Tibial artery (tissue), 4 donors: ENCODE results near the gene SND1.

Experiments used
- DNase-seq, 2 donors: peaks; one replicate each; pipeline ENCODE4 v3.0.0-alpha.2; 2019
- H3K27ac ChIP-seq, 2 donors: fragments of 200-600 bp; sonication (generic) in 1 of 2; 1 replicate in 1 of 2; 2 replicates in 1 of 2; pipeline ENCODE4 v1.5.1; 2018 to 2019; ENCODE audit warnings: mild to moderate bottlenecking in 1 of 2
- H3K27me3 ChIP-seq, 2 donors: fragments of 200-600 bp; sonication (generic) in 1 of 2; one replicate each; pipeline versions ENCODE4 v1.5.1 to v1.6.0; 2016 to 2019
- H3K36me3 ChIP-seq, 3 donors: fragments of 200-600 bp; sonication (generic) in 2 of 3; one replicate each; pipeline ENCODE4 v1.5.1; 2016 to 2019; ENCODE audit warnings: mild to moderate bottlenecking in 2 of 3
- H3K4me1 ChIP-seq, 4 donors: fragments of 200-600 bp; sonication (generic) in 2 of 4; 1 replicate in 3 of 4; 2 replicates in 1 of 4; pipeline ENCODE4 v1.5.1; 2016 to 2019
- H3K4me3 ChIP-seq, 2 donors: fragments of 200-600 bp; sonication (generic) in 1 of 2; 1 replicate in 1 of 2; 2 replicates in 1 of 2; pipeline ENCODE4 v1.5.1; 2018 to 2019; ENCODE audit warnings: mild to moderate bottlenecking in 2 of 2
- H3K9me3 ChIP-seq, 3 donors: fragments of 200-600 bp; sonication (generic) in 1 of 3; one replicate each; pipeline ENCODE4 v1.5.1; 2016 to 2019
- intact Hi-C: fragments of 100-400 bp; cut with DNase I; formaldehyde crosslinking; loops from one replicate; pipeline ENCODE4 v1.15.0; 2023; ENCODE audit warnings: low total_unique reads
- TF ChIP-seq, protein P1 (sequence below), 2 experiments: fragments of 200-600 bp in 1 of 2; fragments of 450-650 bp in 1 of 2; IDR thresholded peaks; one replicate each; pipeline ENCODE4 v1.5.1; 2017 to 2019; ENCODE audit warnings: antibody characterized with exemption in 2 of 2, mild to moderate bottlenecking in 1 of 2, moderate library complexity in 1 of 2

The SND1 gene

DNA sequence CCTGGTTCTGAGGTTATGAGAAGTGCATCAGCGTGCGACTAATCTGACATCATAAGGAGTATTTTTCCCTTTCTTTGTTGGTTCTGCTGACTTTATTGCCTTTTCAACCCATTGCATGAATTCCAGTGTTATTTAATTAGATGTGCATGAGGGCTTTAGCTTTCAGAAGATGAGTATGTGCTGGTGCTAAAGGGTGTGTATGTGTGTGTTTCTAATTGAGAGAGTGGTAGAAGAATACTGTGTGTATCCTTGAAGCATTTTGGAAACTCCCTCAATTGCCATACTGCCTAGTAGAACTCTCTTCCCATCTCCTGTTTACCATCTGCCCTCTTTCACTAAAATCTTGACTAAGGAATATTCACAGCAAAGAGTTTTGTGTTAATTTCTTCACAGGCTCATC lies 158.1 kb downstream of the SND1 start:
- Histone ChIP-seq H3K36me3 (peaks cover 0 to 17% (median 6%) of the 10 kb centered on the region in 3 donors), H3K4me3 (no peak overlapping the region), H3K4me1 (peaks cover 0 to 17% (median 2%) of the 10 kb centered on the region in 4 donors), H3K9me3 (no peaks in the 10 kb centered on the region), H3K27me3 (no peaks in the 10 kb centered on the region), H3K27ac (no peak overlapping the region)
- TF ChIP-seq, protein P1, sequence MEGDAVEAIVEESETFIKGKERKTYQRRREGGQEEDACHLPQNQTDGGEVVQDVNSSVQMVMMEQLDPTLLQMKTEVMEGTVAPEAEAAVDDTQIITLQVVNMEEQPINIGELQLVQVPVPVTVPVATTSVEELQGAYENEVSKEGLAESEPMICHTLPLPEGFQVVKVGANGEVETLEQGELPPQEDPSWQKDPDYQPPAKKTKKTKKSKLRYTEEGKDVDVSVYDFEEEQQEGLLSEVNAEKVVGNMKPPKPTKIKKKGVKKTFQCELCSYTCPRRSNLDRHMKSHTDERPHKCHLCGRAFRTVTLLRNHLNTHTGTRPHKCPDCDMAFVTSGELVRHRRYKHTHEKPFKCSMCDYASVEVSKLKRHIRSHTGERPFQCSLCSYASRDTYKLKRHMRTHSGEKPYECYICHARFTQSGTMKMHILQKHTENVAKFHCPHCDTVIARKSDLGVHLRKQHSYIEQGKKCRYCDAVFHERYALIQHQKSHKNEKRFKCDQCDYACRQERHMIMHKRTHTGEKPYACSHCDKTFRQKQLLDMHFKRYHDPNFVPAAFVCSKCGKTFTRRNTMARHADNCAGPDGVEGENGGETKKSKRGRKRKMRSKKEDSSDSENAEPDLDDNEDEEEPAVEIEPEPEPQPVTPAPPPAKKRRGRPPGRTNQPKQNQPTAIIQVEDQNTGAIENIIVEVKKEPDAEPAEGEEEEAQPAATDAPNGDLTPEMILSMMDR (IDR thresholded peaks at IDR 0.05), result no peak
- intact Hi-C loops, result no loop called here
- no peak for DNase-seq

DNA sequence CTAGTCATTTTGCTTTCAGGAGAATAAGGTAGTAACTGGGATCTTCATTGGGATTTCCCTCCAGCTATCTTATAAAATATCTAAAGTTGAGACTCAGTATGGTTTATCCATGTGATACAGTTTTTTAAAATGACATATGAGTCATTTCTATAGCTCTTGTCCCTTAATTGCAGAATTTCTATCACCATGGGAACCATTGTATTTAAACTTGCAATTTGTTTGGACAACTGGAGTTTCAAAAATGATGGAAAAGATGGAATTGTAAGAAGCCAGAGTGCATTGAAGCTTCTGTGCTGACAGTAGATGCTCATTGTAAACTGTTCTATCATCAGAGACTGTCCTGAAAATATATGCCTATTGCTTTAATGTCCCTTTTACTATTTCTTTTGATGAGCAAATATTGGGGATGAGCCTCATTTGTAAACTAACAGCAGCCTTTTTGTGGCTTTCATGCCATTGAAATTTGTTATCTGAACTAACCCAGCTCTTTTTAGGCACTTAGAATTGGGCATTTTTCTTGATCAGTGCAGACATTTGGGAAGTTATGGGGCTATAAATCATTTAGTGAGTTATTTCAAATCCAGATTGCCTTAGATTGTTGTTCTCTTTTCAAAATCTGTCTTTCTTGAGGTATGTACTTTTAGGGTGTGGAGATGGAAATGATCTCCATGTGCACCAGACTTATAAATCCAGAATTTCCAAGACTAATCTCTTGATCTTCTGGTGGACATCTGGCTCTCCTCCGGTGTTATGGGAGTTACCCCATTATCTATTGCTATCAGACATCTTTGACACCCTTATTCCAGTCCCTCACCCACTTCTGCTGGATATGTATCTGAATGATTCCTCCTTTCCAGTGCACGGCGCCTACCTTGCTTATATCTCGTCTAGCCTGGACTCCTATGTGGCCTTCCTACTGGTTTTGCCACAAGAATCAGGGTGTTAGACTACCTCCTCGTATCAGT lies 159.0 kb downstream of the SND1 start:
- intact Hi-C loops, result no loop called here
- no peaks in the 10 kb centered on the region for H3K9me3 ChIP-seq
- peaks cover 0 to 17% (median 2%) of the 10 kb centered on the region in 4 donors for H3K4me1 ChIP-seq
- no peak overlapping the region for H3K27ac ChIP-seq
- DNase-seq, result no peak
- TF ChIP-seq, protein P1 (IDR thresholded peaks at IDR 0.05), result no peak
- H3K36me3 ChIP-seq, result peaks cover 0 to 17% (median 6%) of the 10 kb centered on the region in 3 donors
- H3K27me3 ChIP-seq, result no peaks in the 10 kb centered on the region
- no peak overlapping the region for H3K4me3 ChIP-seq

DNA sequence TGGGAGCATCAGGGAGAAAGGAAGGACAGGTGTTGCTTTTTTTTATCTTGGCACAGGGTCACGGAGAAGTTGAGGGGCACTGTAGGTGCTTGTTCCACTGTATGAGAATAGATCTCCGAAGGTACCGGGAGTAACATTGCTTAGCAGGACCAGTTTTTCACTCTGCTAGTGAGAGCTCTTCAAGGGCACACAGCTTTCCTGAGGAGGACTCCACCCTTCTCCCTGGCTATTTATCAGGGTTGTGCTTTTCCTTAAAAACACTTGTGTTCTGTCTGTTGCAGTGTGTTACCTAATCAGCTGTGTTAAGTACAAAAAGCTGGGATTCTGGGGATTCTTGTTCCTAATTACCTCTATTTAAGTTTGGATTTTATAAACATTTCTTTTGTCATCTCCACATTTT lies 160.5 kb downstream of the SND1 start:
- TF ChIP-seq, protein P1 (IDR thresholded peaks at IDR 0.05), result no peak
- DNase-seq, result no peak
- Histone ChIP-seq H3K27me3 (no peaks in the 10 kb centered on the region), H3K4me1 (peaks cover 0 to 17% (median 2%) of the 10 kb centered on the region in 4 donors), H3K36me3 (peaks cover 0 to 17% (median 6%) of the 10 kb centered on the region in 3 donors), H3K9me3 (no peaks in the 10 kb centered on the region), H3K4me3 (no peak overlapping the region), H3K27ac (no peak overlapping the region)
- intact Hi-C loops, result no loop called here

DNA sequence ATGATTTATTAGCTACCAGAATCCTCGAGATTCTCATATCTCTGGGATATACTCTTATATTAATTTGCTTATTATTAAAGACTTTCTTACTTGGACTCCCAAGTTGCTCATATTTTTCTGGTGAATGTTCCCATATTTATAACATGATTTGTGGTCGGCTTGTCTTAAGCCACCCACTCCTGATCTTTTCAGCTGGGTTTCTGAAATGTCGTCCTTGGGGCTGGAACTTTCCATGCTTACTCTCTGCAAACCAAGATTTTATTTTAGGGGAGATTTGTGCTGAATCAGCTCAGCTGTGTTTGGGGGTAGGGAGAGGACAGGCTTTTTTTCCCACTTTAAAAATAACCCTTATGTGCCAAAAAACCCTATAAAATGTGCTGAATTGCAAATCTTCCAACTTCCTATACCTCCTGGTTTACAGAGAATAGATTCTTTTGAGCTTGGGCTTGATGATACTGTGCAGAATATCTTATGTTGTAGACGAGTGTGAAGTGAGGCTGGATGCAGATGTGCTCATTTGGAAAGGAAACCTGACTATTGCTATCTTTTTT lies 162.1 kb downstream of the SND1 start:
- peaks cover 0 to 17% (median 2%) of the 10 kb centered on the region in 4 donors for H3K4me1 ChIP-seq
- peaks cover 0 to 4% (median 0%) of the 10 kb centered on the region in 3 donors for H3K36me3 ChIP-seq
- H3K27me3 ChIP-seq, result no peaks in the 10 kb centered on the region
- H3K4me3 ChIP-seq, result no peak overlapping the region
- DNase-seq, result no peak
- H3K9me3 ChIP-seq, result no peaks in the 10 kb centered on the region
- H3K27ac ChIP-seq, result no peak overlapping the region
- intact Hi-C loops, result no loop called here
- TF ChIP-seq, protein P1 (IDR thresholded peaks at IDR 0.05), result no peak

DNA sequence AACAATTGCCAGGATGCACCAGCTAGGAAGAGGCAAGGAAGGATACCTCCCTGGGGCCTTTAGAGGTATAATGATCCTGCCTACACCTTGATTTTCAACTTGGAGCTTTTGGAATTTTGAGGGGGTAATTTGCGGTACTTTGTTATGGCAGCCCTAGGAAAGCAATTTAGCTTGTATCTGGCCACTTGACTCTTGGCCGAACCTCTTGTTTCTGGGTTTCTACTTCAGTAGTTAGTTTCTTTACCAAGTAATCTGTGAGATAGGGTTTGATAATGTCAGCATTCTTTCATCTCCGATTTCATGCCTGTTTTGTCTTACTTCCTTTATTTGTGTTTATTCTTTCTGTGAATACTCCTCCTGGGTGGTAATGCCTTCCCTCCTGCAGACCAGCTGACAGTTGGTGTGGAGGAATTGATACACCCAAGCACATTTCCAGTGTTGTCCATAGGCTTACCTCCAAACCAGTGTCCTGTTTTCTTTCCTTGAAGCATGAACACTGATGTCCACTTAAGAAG lies 163.7 kb downstream of the SND1 start:
- no peaks in the 10 kb centered on the region for H3K9me3 ChIP-seq
- H3K4me1 ChIP-seq, result peaks cover 0 to 17% (median 2%) of the 10 kb centered on the region in 4 donors
- H3K36me3 ChIP-seq, result no peaks in the 10 kb centered on the region
- no peak overlapping the region for H3K4me3 ChIP-seq
- TF ChIP-seq, protein P1 (IDR thresholded peaks at IDR 0.05), result no peak
- no peaks in the 10 kb centered on the region for H3K27me3 ChIP-seq
- H3K27ac ChIP-seq, result no peak overlapping the region
- intact Hi-C loops, result no loop called here
- no peak for DNase-seq
